HG02610 (cell line): ENCODE data around the gene AKR1E2.

Experiments
- ATAC-seq: cut with Tn5 transposase; IDR thresholded peaks from one replicate; pipeline ENCODE4 v1.9.1; 2021; ENCODE audit warnings: mild to moderate bottlenecking, moderate library complexity; ENCODE audit not compliant: unreplicated experiment

Gene AKR1E2

GRCh38 chr10:4843525-4844180 is 17.6 kb downstream of the AKR1E2 start:
- ATAC-seq = no peak

- no peak for ATAC-seq
Measured at GRCh38 chr10:4844864-4845263, 18.9 kb downstream of the AKR1E2 start.

- ATAC-seq = no peak
Measured at GRCh38 chr10:4845766-4846165, 19.8 kb downstream of the AKR1E2 start.

- ATAC-seq = no peak
Measured at GRCh38 chr10:4846775-4847174, 20.8 kb downstream of the AKR1E2 start.

- ATAC-seq = no peak
Measured at GRCh38 chr10:4847561-4848355, 21.8 kb downstream of the AKR1E2 start.

GRCh38 chr10:4848356-4849041 is 22.5 kb downstream of the AKR1E2 start:
- no peak for ATAC-seq

GRCh38 chr10:4849042-4849402 is 23.0 kb downstream of the AKR1E2 start:
- ATAC-seq = no peak

GRCh38 chr10:4849555-4850242 is 23.7 kb downstream of the AKR1E2 start:
- peak; percentile 78 for ATAC-seq

- ATAC-seq = no peak
Measured at GRCh38 chr10:4850397-4850796, 24.4 kb downstream of the AKR1E2 start.

- no peak for ATAC-seq
Measured at GRCh38 chr10:4851176-4851575, 25.2 kb downstream of the AKR1E2 start.

GRCh38 chr10:4851846-4852245 is 25.8 kb downstream of the AKR1E2 start:
- no peak for ATAC-seq

- no peak for ATAC-seq
Measured at GRCh38 chr10:4865945-4866661, 40.1 kb downstream of the AKR1E2 start.

GRCh38 chr10:4867109-4867519 is 41.1 kb downstream of the AKR1E2 start:
- no peak for ATAC-seq

GRCh38 chr10:4867520-4868356 is 41.7 kb downstream of the AKR1E2 start:
- ATAC-seq = no peak

GRCh38 chr10:4868357-4868657 is 42.3 kb downstream of the AKR1E2 start:
- no peak for ATAC-seq

- no peak for ATAC-seq
Measured at GRCh38 chr10:4882704-4883078, 56.7 kb downstream of the AKR1E2 start.

- ATAC-seq = no peak
Measured at GRCh38 chr10:4883079-4883739, 57.2 kb downstream of the AKR1E2 start.

- ATAC-seq = no peak
Measured at GRCh38 chr10:4885162-4885561, 59.2 kb downstream of the AKR1E2 start.

GRCh38 chr10:4887501-4887900 is 61.5 kb downstream of the AKR1E2 start:
- no peak for ATAC-seq

- ATAC-seq = no peak
Measured at GRCh38 chr10:4888236-4888635, 62.2 kb downstream of the AKR1E2 start.
